GM23338 (cell line): ENCODE data around the gene TSHZ2. TPM values are rescaled to one million over a fixed set of nuclear protein-coding genes. Genes with fewer than 3 reads are reported as not detected.

ENCODE experiments used
- ATAC-seq: fragments of 200-7000 bp; cut with Tn5 transposase; 3 replicates; pipeline ENCODE4 v1.9.1; 2020
- DNase-seq: peaks from one replicate; pipeline ENCODE4 v3.0.0-alpha.2; 2015; ENCODE audit warnings: low spot score
- H2AFZ ChIP-seq: fragments of 200-600 bp; sonication (generic); 2 replicates; pipeline ENCODE4 v1.8.0; 2016; ENCODE audit warnings: antibody characterized with exemption, mild to moderate bottlenecking, moderate library complexity
- H3F3A ChIP-seq: fragments of 200-600 bp; sonication (generic); replicated peaks from 2 replicates; pipeline ENCODE4 v1.8.0; 2017; ENCODE audit warnings: antibody characterized with exemption, mixed run types, low read depth
- H3K27ac ChIP-seq: fragments of 200-600 bp; sonication (generic); 2 replicates; pipeline ENCODE4 v1.6.1; 2016; ENCODE audit warnings: low read depth
- H3K27me3 ChIP-seq: fragments of 200-600 bp; sonication (generic); 2 replicates; pipeline ENCODE4 v1.8.0; 2016; ENCODE audit warnings: mild to moderate bottlenecking, mixed run types, moderate library complexity; ENCODE audit not compliant: insufficient read depth
- H3K36me3 ChIP-seq: fragments of 200-600 bp; sonication (generic); 2 replicates; pipeline ENCODE4 v1.8.0; 2016; ENCODE audit warnings: mild to moderate bottlenecking; ENCODE audit not compliant: insufficient read depth
- H3K4me1 ChIP-seq: fragments of 200-600 bp; sonication (generic); 2 replicates; pipeline ENCODE4 v1.8.0; 2016; ENCODE audit warnings: mild to moderate bottlenecking, moderate library complexity; ENCODE audit not compliant: insufficient read depth
- H3K4me2 ChIP-seq: fragments of 200-600 bp; sonication (generic); 2 replicates; pipeline ENCODE4 v1.7.1; 2017; ENCODE audit warnings: mixed run types
- H3K4me3 ChIP-seq: fragments of 200-600 bp; sonication (generic); 2 replicates; pipeline ENCODE4 v1.6.1; 2016; ENCODE audit warnings: mixed run types
- H3K79me2 ChIP-seq: fragments of 200-600 bp; sonication (generic); replicated peaks from 2 replicates; pipeline ENCODE4 v1.8.0; 2017; ENCODE audit warnings: mild to moderate bottlenecking; ENCODE audit not compliant: insufficient read depth
- H3K9me2 ChIP-seq: fragments of 200-600 bp; sonication (generic); 2 replicates; pipeline ENCODE4 v1.8.0; 2017; ENCODE audit not compliant: insufficient read depth
- H4K20me1 ChIP-seq: fragments of 200-600 bp; sonication (generic); replicated peaks from 2 replicates; pipeline ENCODE4 v1.8.0; 2017; ENCODE audit warnings: mild to moderate bottlenecking; ENCODE audit not compliant: insufficient read depth
- H3K27ac Mint-ChIP-seq: 2 replicates; pipeline ENCODE4 v1.8.0; 2020; ENCODE audit warnings: inconsistent platforms, mild to moderate bottlenecking, moderate library complexity, mixed read lengths
- H3K27me3 Mint-ChIP-seq: 3 replicates; pipeline ENCODE4 v1.8.0; 2022; ENCODE audit warnings: low read depth, mild to moderate bottlenecking, moderate library complexity, mixed read lengths, inconsistent platforms; ENCODE audit not compliant: insufficient read depth, poor library complexity
- H3K36me3 Mint-ChIP-seq: 3 replicates; pipeline ENCODE4 v1.8.0; 2021; ENCODE audit warnings: low read depth, mild to moderate bottlenecking, inconsistent platforms, moderate library complexity, mixed read lengths
- H3K4me1 Mint-ChIP-seq: 3 replicates; pipeline ENCODE4 v1.8.0; 2020; ENCODE audit warnings: mild to moderate bottlenecking, inconsistent platforms, mixed read lengths
- H3K4me3 Mint-ChIP-seq: 3 replicates; pipeline ENCODE4 v1.8.0; 2021; ENCODE audit warnings: moderate library complexity, mild to moderate bottlenecking, inconsistent platforms, mixed read lengths
- H3K9me3 Mint-ChIP-seq: 3 replicates; pipeline ENCODE4 v1.8.0; 2020; ENCODE audit warnings: moderate library complexity, mild to moderate bottlenecking, inconsistent platforms, mixed read lengths
- CTCF ChIP-seq, 2 experiments: fragments of 200-600 bp in 1 of 2; sonication (generic) in 1 of 2; conservative IDR thresholded peaks; 2 replicates each; pipeline versions ENCODE4 v1.5.1 to v1.6.1; 2016 to 2017; ENCODE audit warnings: antibody characterized with exemption in 2 of 2, low read depth in 2 of 2, mild to moderate bottlenecking in 2 of 2, moderate library complexity in 1 of 2
- EZH2phosphoT487 ChIP-seq: fragments of 200-600 bp; sonication (generic); IDR thresholded peaks from one replicate; pipeline ENCODE4 v1.8.1; 2018; ENCODE audit warnings: antibody characterized with exemption; ENCODE audit not compliant: unreplicated experiment
- JUNB ChIP-seq: IDR thresholded peaks from one replicate; pipeline ENCODE4 v1.6.1; 2016; ENCODE audit warnings: antibody characterized with exemption; ENCODE audit not compliant: unreplicated experiment
- NANOG ChIP-seq: IDR thresholded peaks from 2 replicates; pipeline ENCODE4 v1.6.1; 2016; ENCODE audit warnings: antibody characterized with exemption, borderline replicate concordance
- POLR2AphosphoS5 ChIP-seq: IDR thresholded peaks from 2 replicates; pipeline ENCODE4 v1.6.1; 2016; ENCODE audit warnings: antibody characterized with exemption, low read depth
- STAT1 ChIP-seq: IDR thresholded peaks from one replicate; pipeline ENCODE4 v1.6.1; 2016; ENCODE audit warnings: antibody characterized with exemption; ENCODE audit not compliant: unreplicated experiment
- ZNF331 ChIP-seq: fragments of 250-450 bp; sonication (Bioruptor Pico); IDR thresholded peaks from 2 replicates; pipeline ENCODE4 v1.5.0; 2020; ENCODE audit warnings: low read depth, mild to moderate bottlenecking, moderate library complexity
- polyA plus RNA-seq: library from polyadenylated mRNA; unstranded; fragments of >200 nt; fragmentation: Nextera tagmentation; extraction: Ambion mirVana; gene quantifications from 2 replicates; pipeline ENCODE4 v1.2.1, GENCODE V29; 2016
- total RNA-seq: library from RNA; depleted of rRNA; stranded (reverse); fragments of >200 nt; shearing (Covaris generic); gene quantifications from 2 replicates; pipeline ENCODE4 v1.2.3, GENCODE V29; 2014
- TF ChIP-seq, protein P1 (sequence below): fragments of 250-450 bp; sonication (Bioruptor Pico); IDR thresholded peaks from 2 replicates; pipeline ENCODE4 v1.5.0; 2020; ENCODE audit warnings: mild to moderate bottlenecking, moderate library complexity
- TF ChIP-seq, protein P2 (sequence below): IDR thresholded peaks from 2 replicates; pipeline ENCODE4 v1.6.1; 2016; ENCODE audit warnings: antibody characterized with exemption

The TSHZ2 gene
- total and polyA plus RNA-seq, 2 experiments from 2014 or later = 0.49 to 1.3 TPM

- H3K4me2 ChIP-seq = no peak overlapping the region
- H3K4me1 Mint-ChIP-seq = peaks cover 12% of the 10 kb centered on the region
- no peak overlapping the region for H3K27ac ChIP-seq
- H3K27ac Mint-ChIP-seq = no peak overlapping the region
- H3K9me3 Mint-ChIP-seq = no peaks in the 10 kb centered on the region
- no peaks in the 10 kb centered on the region for H3K9me2 ChIP-seq
- no peaks in the 10 kb centered on the region for H3K79me2 ChIP-seq
- no peak overlapping the region for H3K4me3 ChIP-seq
- no peak overlapping the region for H2AFZ ChIP-seq
- H3K4me1 ChIP-seq = 0 out of 2 replicates have a peak, but pooled peaks cover 5% of the 10 kb centered on the region
- H3K27me3 Mint-ChIP-seq = no peaks in the 10 kb centered on the region
- H3K27me3 ChIP-seq = no peaks in the 10 kb centered on the region
- ATAC-seq = no peak
- TF ChIP-seq ZNF331 (no peak), JUNB (no peak), STAT1 (no peak), CTCF (conservative IDR thresholded peaks at IDR 0.05; ENCODE audit: low read depth in 2 of 2) (no peak), EZH2phosphoT487 (no peak), NANOG (no peak), POLR2AphosphoS5 (no peak)
- TF ChIP-seq, protein P1, sequence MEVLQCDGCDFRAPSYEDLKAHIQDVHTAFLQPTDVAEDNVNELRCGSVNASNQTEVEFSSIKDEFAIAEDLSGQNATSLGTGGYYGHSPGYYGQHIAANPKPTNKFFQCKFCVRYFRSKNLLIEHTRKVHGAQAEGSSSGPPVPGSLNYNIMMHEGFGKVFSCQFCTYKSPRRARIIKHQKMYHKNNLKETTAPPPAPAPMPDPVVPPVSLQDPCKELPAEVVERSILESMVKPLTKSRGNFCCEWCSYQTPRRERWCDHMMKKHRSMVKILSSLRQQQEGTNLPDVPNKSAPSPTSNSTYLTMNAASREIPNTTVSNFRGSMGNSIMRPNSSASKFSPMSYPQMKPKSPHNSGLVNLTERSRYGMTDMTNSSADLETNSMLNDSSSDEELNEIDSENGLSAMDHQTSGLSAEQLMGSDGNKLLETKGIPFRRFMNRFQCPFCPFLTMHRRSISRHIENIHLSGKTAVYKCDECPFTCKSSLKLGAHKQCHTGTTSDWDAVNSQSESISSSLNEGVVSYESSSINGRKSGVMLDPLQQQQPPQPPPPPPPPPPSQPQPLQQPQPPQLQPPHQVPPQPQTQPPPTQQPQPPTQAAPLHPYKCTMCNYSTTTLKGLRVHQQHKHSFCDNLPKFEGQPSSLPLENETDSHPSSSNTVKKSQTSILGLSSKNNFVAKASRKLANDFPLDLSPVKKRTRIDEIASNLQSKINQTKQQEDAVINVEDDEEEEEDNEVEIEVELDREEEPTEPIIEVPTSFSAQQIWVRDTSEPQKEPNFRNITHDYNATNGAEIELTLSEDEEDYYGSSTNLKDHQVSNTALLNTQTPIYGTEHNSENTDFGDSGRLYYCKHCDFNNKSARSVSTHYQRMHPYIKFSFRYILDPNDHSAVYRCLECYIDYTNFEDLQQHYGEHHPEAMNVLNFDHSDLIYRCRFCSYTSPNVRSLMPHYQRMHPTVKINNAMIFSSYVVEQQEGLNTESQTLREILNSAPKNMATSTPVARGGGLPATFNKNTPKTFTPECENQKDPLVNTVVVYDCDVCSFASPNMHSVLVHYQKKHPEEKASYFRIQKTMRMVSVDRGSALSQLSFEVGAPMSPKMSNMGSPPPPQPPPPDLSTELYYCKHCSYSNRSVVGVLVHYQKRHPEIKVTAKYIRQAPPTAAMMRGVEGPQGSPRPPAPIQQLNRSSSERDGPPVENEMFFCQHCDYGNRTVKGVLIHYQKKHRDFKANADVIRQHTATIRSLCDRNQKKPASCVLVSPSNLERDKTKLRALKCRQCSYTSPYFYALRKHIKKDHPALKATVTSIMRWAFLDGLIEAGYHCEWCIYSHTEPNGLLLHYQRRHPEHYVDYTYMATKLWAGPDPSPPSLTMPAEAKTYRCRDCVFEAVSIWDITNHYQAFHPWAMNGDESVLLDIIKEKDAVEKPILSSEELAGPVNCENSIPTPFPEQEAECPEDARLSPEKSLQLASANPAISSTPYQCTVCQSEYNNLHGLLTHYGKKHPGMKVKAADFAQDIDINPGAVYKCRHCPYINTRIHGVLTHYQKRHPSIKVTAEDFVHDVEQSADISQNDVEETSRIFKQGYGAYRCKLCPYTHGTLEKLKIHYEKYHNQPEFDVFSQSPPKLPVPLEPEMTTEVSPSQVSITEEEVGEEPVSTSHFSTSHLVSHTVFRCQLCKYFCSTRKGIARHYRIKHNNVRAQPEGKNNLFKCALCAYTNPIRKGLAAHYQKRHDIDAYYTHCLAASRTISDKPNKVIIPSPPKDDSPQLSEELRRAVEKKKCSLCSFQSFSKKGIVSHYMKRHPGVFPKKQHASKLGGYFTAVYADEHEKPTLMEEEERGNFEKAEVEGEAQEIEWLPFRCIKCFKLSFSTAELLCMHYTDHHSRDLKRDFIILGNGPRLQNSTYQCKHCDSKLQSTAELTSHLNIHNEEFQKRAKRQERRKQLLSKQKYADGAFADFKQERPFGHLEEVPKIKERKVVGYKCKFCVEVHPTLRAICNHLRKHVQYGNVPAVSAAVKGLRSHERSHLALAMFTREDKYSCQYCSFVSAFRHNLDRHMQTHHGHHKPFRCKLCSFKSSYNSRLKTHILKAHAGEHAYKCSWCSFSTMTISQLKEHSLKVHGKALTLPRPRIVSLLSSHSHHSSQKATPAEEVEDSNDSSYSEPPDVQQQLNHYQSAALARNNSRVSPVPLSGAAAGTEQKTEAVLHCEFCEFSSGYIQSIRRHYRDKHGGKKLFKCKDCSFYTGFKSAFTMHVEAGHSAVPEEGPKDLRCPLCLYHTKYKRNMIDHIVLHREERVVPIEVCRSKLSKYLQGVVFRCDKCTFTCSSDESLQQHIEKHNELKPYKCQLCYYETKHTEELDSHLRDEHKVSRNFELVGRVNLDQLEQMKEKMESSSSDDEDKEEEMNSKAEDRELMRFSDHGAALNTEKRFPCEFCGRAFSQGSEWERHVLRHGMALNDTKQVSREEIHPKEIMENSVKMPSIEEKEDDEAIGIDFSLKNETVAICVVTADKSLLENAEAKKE (CRISPR knock-in tag) = no peak
- TF ChIP-seq, protein P2, sequence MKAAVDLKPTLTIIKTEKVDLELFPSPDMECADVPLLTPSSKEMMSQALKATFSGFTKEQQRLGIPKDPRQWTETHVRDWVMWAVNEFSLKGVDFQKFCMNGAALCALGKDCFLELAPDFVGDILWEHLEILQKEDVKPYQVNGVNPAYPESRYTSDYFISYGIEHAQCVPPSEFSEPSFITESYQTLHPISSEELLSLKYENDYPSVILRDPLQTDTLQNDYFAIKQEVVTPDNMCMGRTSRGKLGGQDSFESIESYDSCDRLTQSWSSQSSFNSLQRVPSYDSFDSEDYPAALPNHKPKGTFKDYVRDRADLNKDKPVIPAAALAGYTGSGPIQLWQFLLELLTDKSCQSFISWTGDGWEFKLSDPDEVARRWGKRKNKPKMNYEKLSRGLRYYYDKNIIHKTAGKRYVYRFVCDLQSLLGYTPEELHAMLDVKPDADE = no peak
- no peak for DNase-seq
- no peaks in the 10 kb centered on the region for H4K20me1 ChIP-seq
- H3F3A ChIP-seq = no peaks in the 10 kb centered on the region
- no peaks in the 10 kb centered on the region for H3K36me3 ChIP-seq
- H3K4me3 Mint-ChIP-seq = no peak overlapping the region
- H3K36me3 Mint-ChIP-seq = no peaks in the 10 kb centered on the region
Measured at GRCh38 chr20:53079828-53080686, 107.9 kb downstream of the TSHZ2 start.
